Stimulated activated CD8-positive, alpha-beta memory T cell treated with anti-CD3 and anti-CD28 coated beads, Interleukin-12 subunit alpha, Interleukin-12 subunit beta, amount 100 ng/mL, for 24 hours (primary cell): ENCODE measurements around the gene CMKLR1.

Experiments
- DNase-seq: peaks from one replicate; pipeline ENCODE4 v3.0.0-alpha.2; 2020; ENCODE audit errors: extremely low read depth

The CMKLR1 gene

GRCh38 chr12:108268397-108268796 lies 70.7 kb downstream of the CMKLR1 start:
- DNase-seq = no peak

- DNase-seq = no peak
Observed at GRCh38 chr12:108267450-108267849, 71.7 kb downstream of the CMKLR1 start.

GRCh38 chr12:108266131-108266530 lies 73.0 kb downstream of the CMKLR1 start:
- no peak for DNase-seq

GRCh38 chr12:108265505-108265904 lies 73.6 kb downstream of the CMKLR1 start:
- no peak for DNase-seq

- DNase-seq = no peak
Observed at GRCh38 chr12:108260969-108261368, 78.1 kb downstream of the CMKLR1 start.

- DNase-seq = no peak
Observed at GRCh38 chr12:108260039-108260438, 79.1 kb downstream of the CMKLR1 start.

GRCh38 chr12:108257610-108258106 lies 81.5 kb downstream of the CMKLR1 start:
- no peak for DNase-seq

GRCh38 chr12:108257004-108257403 lies 82.1 kb downstream of the CMKLR1 start:
- DNase-seq = no peak

GRCh38 chr12:108255252-108255602 lies 83.9 kb downstream of the CMKLR1 start:
- no peak for DNase-seq

GRCh38 chr12:108254517-108255251 lies 84.4 kb downstream of the CMKLR1 start:
- DNase-seq = no peak

- no peak for DNase-seq
Observed at GRCh38 chr12:108254030-108254429, 85.1 kb downstream of the CMKLR1 start.

- DNase-seq = no peak
Observed at GRCh38 chr12:108253540-108253939, 85.6 kb downstream of the CMKLR1 start.

GRCh38 chr12:108252523-108252922 lies 86.6 kb downstream of the CMKLR1 start:
- no peak for DNase-seq

- no peak for DNase-seq
Observed at GRCh38 chr12:108248011-108248410, 91.1 kb downstream of the CMKLR1 start.

- DNase-seq = no peak
Observed at GRCh38 chr12:108247130-108247529, 92.0 kb downstream of the CMKLR1 start.

- DNase-seq = no peak
Observed at GRCh38 chr12:108241986-108242703, 97.0 kb downstream of the CMKLR1 start.

GRCh38 chr12:108240928-108241327 lies 98.2 kb downstream of the CMKLR1 start:
- DNase-seq = no peak

GRCh38 chr12:108240027-108240785 lies 98.9 kb downstream of the CMKLR1 start:
- DNase-seq = no peak

GRCh38 chr12:108239378-108239777 lies 99.7 kb downstream of the CMKLR1 start:
- no peak for DNase-seq

- DNase-seq = no peak
Observed at GRCh38 chr12:108238474-108238873, 100.6 kb downstream of the CMKLR1 start.
